GF-D8 (cell line): ENCODE data around the gene PCSK9.

Experiments
- DNase-seq: peaks from one replicate; lab custom pipeline; 2025; lab: John Stamatoyannopoulos, UW

PCSK9 gene

DNA sequence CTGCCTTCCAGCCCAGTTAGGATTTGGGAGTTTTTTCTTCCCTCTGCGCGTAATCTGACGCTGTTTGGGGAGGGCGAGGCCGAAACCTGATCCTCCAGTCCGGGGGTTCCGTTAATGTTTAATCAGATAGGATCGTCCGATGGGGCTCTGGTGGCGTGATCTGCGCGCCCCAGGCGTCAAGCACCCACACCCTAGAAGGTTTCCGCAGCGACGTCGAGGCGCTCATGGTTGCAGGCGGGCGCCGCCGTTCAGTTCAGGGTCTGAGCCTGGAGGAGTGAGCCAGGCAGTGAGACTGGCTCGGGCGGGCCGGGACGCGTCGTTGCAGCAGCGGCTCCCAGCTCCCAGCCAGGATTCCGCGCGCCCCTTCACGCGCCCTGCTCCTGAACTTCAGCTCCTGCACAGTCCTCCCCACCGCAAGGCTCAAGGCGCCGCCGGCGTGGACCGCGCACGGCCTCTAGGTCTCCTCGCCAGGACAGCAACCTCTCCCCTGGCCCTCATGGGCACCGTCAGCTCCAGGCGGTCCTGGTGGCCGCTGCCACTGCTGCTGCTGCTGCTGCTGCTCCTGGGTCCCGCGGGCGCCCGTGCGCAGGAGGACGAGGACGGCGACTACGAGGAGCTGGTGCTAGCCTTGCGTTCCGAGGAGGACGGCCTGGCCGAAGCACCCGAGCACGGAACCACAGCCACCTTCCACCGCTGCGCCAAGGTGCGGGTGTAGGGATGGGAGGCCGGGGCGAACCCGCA, at the start of gene PCSK9:
PCSK9 (plus strand) TSS at position 207 of the 741 bp plus-strand sequence; CDS start at position 497, 290 bp downstream.
- DNase-seq = no peak

DNA sequence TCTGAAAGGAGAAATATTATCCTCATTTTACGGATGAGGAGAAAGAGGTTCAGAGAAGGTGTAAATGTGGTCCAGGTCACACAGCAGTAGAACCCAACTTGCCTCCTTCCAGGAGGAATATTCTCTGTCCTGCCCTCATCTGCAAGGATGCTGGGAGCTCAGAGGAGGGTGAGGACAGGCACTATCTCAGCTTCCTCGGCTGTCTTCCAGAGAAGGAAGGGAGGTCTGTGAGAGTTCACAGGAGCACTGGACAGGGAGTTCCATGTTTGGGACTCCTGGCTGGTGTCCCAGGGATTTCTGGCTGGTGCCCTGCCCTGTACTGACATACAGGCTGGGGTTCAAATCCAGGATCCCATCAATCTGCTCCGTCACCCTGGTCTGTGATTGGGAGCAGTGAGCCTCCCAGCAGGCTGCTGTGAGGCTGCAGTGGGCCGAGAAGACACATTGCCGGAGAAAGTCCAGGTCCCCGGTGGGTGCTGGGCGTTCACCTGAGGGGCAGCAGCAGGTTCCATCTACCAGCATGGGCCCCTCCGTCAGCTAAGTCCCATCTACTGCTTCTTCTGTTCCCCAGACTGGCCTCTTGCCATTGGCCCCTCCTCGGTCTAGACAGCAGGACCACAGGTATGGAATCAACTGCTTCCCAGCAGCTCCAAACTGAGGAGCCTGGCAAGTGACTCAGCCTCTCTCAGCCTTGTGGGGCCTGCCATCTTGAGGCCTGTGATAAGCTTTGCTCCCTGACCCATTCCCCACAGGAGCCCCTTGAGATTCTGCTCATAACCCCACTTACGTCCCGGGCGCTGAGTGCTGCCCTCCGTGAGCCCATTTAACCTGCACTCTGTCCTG, 49.2 kb upstream of the PCSK9 start:
- DNase-seq = no peak

DNA sequence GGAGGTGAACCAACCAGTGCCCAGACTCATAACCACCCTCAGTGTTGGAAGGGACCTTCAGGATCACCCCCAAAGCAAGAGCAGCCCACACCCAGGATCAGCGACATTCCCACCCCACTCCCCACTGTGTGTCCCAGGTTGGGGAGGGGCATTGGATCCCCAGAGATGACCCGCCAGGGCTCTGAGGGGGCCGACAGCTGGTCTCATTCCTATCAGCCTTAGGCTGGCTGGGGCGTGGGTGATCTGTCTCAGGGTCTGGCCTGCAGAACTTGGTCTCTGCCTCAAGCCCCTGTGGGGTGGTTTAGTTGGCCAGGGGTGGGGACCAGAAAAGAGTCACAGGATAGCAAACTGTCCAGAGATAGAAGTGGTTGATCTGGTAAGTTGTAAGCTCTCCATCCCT, 48.4 kb upstream of the PCSK9 start:
- no peak for DNase-seq

DNA sequence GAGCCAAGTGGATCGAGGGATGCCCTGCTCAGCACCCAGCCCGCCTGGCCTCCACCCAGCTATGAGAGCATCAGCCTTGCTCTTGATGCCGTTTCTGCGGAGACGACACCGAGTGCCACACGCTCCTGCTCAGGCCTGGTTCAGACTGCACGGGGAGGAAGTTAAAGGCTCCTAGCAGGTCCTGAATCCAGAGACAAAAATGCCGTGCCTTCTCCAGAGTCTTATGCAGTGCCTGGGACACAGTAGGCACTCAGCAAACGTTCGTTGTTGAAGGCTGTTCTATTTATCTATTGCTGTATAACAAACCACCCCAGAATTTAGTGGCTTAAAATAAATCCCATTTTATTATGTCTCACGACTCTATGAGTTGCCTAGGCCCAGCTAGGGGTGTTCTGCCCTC, 47.4 kb upstream of the PCSK9 start:
- DNase-seq = no peak

DNA sequence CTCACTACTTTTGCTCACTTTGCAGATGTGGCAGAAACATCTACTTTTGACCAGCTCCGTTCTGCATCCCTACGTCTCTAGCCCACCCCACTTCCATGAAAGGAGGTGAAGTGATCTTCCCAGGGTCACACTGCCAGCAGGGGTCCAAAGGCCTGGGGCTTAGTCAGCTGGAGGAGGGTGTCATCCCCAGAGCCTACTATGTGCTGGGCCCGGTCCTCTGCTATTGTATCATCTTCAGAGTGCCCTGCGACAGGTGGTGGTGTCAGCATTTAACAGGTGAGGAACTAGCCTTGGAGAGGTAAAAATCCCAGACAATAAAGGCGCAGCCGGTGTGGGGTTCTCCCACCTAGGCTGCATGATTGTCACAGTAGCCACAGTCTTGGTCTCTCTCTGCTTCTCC, 46.2 kb upstream of the PCSK9 start:
- DNase-seq = no peak

DNA sequence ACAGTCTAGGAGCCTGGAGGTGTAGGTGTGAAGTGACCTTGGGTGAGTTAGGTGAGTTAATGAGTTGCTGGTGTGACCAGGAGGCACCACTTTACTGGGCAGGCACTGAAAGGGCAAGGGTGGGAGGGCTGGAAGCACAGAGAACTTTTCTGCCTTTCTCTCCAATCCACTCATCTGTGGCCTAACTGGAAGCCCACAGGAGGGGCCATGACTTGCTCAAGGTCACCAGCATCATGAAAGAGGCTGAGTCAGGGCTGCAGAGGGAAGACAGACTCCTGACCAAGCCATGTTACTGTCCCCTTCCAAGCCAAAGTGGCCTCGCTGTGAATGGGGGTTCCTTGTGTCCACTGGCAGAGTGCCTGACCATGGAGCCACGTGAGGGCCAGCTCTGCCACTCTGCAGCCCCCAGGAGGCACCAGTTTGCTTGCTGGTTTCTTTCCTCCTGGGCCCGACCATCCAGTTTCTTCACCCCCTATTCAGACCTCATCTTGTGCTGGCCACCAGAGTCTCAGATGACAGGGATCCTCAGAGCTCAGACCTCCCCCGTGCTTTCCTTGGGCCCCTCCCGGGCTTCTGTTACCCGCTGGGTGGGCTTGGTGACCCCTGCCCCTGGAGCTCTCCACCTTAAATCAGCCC, 44.9 kb upstream of the PCSK9 start:
- no peak for DNase-seq

DNA sequence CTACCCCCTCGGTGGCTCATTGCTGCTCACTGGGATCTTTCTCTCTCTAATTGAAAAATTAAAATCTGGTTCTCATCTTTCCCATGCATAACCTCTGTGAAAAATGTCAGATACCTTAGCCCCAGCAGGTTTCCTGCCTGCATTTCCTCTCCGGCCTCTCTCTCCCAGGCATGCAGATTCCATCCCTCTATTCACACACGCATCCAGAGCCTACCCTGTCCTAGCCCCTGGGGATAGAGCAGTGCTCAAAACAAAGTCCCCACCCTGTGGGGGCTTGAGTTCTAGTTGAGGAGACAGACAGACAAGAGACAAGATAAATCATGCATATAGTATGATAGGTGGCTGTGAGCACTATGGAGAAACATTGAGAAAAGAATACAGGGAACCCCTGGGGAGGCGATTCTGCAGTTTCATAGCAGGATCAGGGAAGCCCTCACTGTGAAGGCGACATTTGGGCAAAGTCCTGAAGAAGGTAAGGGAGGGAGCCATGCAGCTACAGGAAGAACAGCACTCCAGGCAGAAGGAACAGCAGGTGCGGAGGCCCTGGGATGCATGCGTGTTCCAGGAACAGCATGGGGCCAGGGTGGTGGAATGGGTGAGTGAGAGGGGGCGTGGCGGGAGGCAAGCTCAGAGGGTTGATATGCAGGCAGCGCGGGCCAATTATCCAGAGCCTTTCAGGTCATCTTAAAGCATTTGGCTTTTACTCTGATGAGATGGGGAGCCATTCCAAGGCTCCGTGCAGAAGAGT, 44.2 kb upstream of the PCSK9 start:
- DNase-seq = no peak

DNA sequence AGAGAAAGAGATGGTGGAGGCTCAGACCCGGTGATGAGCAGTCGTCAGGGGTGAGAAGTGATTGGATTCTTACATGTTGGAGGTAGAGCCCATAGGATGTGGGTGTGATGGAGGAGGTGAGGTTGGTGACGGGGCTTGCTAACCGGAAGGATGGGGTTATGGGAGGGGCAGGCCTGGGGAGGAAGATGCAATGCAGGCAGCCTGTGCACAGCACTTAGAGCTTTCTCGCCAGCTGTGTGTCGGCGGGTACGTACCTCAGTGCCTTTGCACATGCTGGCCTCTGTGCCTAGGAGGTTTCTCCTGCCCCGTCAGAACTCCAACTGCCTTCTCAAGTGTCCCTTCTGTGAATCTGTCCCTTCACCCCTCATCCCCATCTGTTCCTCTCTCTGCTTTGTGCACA, 43.5 kb upstream of the PCSK9 start:
- no peak for DNase-seq

DNA sequence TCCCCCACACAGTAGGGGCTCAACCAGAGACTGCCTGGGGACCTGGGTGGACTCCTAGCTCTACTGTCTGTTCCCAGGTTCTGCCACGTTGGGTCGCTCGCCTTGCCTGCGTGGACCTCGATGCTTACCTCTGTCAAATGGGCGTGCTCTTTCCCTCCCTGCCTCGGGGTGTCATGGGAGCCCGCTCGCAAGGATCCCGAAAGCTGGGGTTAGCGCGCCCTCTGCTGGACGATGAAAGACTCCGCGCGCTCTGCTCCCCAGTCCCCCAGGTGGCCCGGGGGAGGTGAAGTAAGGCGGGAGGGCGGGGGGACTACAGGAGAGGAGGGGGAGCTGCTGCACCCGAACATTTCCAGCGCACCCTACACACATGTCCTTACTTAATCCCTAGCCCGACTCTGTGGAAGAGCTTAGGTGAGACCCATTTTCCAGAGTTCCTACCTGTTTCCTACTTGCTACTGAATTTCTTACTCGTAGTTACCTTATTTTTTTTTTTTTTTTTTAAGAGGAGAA, 42.9 kb upstream of the PCSK9 start:
- DNase-seq = no peak

DNA sequence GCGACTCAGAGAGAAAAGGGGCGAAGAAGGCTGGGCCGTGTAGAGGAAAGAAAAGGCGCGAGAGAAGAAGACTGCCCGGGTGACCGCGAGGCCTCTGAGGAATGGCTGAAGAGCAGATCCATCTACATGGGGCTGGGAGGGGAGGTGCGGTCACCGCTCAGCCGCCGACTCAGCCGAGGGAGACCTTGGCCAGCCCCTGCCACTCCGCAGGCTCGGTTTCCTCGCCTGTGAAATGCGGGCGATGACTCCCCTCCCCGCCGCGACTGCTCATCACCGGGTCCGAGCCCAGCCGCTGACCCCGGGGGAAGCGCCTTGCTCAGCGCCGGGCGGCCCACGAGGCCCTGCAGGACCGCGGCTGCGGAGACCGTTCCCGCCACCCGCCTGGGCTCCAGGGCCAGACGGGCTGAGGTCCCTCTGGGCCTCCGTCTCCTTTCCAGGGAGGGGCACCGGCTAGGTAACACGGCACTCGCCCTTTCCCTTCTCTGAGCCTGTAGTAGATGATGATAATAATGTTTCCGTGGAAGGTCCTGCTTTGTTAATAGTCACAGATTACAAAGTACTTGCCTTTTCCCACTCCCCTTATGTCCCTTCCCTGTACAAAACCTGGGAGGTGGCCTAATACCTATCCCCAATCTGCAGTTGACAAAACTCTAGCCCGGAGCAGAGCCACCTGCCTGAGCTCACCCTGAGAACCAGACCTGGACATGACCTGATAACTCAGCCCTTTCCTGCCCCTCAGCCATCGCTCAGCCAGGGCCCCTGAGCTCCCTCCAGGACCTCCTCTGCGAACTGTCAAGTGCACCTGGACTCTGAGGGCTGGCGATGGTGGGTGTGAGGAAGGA, 42.3 kb upstream of the PCSK9 start:
- no peak for DNase-seq

DNA sequence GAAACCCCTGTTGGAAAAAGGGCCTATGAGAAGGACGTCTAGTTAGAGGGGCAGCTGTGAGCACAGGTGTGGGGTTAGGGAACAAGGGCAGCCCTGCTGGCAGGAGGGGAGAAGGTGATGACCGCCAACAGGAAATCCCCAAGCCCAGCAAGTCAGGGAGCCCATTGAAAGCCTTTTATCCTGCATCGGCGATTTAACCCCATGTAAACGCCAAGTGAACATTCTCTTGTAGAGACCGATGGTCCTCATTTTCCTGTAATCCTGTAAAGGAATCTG, 41.7 kb upstream of the PCSK9 start:
- no peak for DNase-seq

DNA sequence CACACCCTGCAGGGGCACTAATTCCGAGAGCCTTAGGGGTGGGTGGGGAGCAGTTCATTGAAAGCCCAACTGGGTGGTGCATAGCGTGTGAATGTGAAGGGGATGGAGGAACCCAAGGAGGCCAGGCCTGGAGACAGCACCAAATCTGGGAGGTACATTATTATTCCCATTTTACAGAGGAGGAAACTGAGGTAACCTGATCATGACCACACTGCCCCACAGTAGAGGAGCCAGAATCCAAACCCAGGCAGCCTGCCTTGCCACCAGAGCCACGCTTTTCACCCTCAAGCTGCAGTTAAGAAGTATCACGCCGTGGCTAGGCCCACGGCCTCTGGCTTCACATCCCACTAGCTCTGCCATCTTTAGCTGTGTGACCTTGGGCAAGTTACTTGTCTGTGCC, 41.2 kb upstream of the PCSK9 start:
- DNase-seq = no peak

DNA sequence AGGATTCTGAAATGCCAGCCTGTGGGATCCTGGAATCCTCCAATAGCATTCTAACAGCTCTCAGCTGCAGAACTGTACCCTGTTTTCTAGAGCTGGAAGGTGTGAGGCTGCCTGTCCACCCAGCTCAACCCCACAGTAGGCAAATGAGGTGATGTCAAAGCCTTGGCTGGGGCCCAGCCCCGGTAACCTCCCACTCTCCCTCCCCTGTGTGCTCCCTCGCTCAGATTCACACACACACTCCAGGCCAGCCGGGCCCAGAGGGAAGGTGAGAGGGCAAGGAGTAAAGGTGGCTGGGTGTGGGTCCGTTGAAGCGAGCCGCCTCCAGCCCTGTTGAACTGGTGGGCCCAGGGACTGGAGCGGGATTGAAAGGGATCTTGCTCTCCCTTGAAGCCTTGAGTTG, 40.7 kb upstream of the PCSK9 start, which contains the start of gene BSND:
BSND (plus strand) TSS at position 257 of the 400 bp plus-strand sequence. CDS start 254 bp downstream, outside the sequence.
- DNase-seq = no peak

DNA sequence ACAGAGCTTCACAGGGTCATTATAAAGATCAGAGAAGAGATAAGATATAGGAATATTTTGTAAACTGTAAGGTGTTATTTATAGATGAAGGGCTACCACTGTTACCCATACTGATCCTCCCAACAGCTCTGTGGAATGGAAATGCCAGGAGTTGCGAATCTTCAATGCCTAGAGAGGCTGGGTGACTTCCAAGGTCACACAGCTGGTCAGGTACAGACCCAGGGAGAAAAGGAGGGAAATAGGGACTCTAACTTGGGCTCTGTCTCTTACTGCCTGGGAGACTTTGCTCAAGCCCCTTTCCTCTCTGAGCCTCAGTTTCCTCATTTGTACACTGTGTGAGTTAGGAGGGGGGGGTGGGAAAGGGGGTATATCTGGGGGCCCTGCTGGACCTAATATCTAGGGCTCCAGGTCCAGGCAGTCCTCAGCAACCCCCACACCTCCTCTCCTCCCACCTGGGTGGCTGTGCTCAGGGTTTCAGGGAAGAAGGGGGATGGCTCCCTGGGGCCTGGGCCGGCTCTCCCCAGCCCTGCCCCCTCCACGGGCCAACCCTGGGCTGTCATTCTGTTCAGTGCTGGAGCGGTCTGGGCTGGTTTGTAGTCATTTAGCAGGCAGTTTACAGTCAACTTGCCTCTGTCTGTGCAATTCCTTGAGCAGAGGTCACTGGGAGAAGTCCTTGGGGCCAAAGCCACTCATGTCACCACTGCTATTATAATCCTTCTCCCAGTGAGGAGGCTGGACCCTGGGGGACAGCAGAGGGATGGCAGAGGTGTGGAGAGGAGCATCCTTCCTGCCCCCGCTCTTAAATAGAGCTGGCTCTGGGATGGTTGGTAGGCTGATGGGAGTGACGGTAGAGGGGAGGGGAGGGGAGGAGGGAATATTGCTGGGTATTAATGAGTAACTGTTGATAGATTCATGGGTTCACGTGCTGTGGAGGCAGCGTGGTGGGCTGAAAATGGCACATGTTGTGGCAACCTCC, 39.0 kb upstream of the PCSK9 start:
- no peak for DNase-seq

DNA sequence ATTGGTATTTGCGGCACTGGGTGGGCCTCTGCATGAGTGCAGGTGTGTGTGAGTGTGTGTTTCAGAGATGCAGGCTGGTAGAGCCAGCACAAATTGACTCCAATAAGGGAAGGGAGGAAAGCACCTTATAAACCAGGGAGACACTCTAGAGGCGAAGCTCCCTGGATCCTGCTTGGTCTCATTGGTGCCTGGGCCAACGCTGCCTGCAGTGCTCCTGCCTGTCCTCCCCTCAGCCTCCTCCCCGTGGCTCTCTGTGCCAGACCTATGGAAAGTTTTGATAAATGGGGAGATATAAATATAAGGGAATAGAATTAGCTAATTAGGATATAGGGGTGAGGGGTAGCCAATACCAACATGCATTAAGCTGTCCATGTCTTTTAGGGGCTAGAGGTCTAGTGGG, 38.0 kb upstream of the PCSK9 start:
- DNase-seq = no peak

DNA sequence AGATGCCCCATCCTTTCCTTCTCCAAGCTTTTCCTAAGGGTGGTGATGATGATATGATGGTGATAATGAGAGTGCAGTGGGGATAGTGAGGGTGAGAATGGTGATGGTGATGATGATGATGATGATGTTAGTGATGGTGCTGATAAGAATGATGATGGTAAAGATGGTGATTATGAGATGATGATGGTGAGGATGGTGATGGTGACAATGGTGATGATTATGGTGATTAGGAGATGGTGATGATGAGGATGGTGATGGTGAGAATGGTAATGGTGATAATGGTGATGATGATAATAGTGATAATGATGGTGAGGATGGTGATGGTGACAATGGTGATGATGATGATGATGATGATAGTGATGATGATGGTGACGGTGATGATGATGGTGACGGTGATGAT, 36.7 kb upstream of the PCSK9 start:
- no peak for DNase-seq

DNA sequence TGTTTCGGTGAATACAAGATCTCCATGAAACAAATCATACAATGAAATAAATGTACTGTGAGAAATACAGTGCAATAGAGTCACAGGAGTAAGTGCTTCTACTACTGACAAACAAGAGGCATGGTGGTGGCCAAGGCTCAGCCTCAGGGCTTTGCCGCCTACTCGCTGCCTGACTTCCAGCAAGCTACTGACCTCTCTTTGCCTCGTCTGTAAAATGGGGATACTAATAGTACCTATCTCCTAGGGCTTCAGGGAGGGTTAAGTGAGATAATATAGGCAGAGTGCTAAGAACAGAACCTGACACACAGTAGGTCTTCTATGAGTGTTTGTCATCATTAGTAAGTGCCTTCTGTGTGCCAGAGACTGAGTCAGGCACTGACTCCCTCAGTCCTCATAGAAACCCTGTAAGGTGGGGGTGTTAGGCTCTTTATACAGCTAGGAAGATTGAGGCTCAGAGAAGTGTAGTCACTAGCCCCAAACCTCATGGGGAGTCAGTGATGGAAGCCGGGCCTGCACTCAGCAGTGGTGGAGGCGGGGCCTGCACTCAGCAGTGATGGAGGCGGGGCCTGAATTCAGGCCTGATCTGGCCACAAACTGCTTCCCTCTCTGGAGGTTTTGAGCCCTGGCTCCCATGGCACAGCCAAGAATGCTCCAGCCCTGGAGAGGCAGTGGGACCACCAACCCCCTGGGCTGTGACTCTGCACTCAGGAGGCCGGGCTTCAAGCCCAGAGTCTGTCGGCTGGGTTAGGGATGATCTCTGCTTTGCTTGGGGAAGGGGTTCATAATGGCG, 33.8 kb upstream of the PCSK9 start:
- DNase-seq = no peak

DNA sequence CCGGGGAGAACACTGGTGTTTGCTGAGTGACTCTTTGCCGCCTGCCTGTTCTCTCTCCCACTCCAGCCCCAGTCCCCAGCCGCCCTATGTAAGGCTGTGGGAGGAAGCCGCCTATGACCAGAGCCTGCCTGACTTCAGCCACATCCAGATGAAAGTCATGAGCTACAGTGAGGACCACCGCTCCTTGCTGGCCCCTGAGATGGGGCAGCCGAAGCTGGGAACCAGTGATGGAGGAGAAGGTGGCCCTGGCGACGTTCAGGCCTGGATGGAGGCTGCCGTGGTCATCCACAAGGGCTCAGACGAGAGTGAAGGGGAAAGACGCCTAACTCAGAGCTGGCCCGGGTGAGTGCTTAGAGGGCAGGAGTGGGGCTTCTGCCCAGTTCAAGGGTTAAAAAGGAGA, 32.4 kb upstream of the PCSK9 start:
- no peak for DNase-seq

DNA sequence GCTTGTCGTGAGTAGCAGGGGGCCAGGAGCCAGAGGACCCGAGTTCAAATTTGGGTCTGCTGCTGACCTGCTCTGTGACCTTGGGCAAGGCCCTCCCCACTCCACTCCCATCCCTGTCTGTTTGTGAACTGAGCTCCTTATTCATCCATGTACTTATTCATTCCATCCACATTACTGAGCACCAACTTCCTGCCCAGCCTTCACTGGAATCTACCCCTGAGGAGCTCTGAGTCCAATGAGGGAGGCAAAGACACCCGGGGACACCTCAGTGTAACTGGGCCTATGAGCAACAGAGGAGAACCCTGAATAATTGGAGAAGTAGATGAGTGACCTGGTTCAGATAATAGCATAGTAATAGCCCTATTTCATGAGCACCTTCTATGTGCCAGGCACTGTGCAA, 31.7 kb upstream of the PCSK9 start:
- no peak for DNase-seq
